Stimulated activated CD4-positive, alpha-beta T cell treated with anti-CD3 and anti-CD28 coated beads, Interleukin-2, amount 100 ng/mL, for 24 hours (primary cell): Measurements from ENCODE around the gene ILKAP.

ENCODE experiments used
- DNase-seq, 2 donors: peaks; one replicate each; pipeline ENCODE4 v3.0.0-alpha.2; 2020

Gene ILKAP

GRCh38 chr2:238121511-238122286 is 81.8 kb downstream of the ILKAP start:
- DNase-seq: no peak

GRCh38 chr2:238120463-238121298 is 82.8 kb downstream of the ILKAP start:
- DNase-seq: no peak
